Inflammatory macrophage treated with lipopolysaccharide for 1 hour (primary cell): Measurements from ENCODE around the gene MORN5.

Source experiments
- DNase-seq, 2 donors: peaks; one replicate each; pipeline ENCODE4 v3.0.0-alpha.2; 2020 to 2022

The MORN5 gene

DNA sequence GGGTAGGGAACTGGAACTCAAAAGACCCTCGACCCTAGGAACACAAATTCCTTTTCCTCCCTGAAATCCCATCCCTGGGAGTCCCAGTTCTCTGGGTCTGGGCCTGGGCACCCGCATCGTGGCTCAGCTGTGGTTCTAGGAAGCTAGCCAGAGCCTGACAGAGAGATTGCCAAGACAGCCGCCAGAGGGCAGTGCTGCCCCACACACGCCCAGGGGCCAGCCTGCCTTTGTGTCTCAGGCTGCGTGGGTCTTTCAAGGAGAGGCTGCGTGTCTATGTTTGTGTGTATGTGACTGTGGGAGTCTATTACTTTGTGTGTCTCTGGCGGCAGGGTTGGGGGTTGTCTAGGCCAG is 34.6 kb upstream of the MORN5 start:
- peak; percentile 57 to 89 for DNase-seq

GRCh38 chr9:122125509-122126330 is 34.0 kb upstream of the MORN5 start:
- DNase-seq = no peak

DNA sequence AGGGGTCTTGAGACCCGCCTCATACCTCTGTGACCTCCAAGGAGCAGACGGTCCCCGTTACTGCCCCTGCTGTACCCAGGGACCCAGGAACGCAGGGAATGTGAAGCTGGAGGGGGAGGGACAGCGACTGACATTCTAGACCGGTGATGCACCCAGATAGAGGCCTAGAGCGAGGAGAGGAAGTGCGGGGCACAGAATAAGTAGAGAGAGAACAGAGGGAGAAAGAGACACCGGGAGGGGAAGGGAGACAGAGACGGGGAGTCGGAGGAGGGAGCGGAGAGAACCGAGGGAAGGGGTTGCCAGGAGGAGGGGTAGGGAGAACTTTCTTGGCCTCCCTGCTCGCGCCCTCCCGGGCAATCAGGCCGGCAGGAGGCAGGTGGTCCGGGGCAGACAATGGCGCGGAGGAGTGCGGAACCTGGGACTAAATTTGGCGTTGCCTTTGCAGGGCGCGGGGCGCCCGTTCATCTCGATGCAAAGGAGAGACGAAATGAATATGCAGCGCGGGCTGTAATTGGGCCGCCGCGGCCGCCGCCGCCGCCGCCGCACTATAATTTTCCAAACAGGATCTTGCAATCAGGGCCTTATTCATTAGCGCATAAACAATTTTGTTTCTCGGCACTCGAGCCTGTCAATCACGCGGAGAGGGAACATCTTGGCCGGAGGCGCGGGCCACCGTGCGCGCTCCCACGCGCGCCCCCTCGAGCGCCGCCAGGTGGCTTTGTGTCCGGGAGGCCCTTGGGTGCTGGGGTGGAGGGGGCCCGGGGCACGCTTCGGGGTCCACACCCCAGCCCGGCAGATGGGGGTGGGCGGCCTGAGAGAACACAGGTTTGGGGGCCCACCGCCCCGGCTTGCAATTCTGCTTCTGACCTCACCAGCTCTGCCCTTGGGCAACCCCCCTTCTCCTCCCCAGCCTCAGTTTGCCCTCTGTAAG is 33.1 kb upstream of the MORN5 start:
- DNase-seq = no peak

DNA sequence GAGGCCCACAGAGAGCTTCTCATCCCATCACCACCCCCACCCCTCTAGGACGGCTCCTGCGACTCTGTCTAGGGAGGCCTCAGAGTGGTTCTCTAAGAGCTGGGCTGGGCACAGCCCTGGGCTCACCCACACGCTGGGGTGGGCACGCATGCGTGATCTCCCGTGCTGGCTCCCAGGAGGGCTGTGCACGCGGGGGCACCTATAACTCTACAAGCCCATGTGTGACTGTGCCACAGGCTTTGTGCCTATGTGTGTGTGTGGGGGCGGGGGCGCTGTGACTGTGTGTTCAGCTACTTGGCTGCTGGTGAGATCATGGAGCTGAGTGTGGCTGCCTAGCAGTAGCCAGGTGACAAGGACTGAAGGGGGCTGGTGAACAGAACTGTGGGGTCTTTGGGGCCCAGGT is 32.3 kb upstream of the MORN5 start:
- no peak for DNase-seq

DNA sequence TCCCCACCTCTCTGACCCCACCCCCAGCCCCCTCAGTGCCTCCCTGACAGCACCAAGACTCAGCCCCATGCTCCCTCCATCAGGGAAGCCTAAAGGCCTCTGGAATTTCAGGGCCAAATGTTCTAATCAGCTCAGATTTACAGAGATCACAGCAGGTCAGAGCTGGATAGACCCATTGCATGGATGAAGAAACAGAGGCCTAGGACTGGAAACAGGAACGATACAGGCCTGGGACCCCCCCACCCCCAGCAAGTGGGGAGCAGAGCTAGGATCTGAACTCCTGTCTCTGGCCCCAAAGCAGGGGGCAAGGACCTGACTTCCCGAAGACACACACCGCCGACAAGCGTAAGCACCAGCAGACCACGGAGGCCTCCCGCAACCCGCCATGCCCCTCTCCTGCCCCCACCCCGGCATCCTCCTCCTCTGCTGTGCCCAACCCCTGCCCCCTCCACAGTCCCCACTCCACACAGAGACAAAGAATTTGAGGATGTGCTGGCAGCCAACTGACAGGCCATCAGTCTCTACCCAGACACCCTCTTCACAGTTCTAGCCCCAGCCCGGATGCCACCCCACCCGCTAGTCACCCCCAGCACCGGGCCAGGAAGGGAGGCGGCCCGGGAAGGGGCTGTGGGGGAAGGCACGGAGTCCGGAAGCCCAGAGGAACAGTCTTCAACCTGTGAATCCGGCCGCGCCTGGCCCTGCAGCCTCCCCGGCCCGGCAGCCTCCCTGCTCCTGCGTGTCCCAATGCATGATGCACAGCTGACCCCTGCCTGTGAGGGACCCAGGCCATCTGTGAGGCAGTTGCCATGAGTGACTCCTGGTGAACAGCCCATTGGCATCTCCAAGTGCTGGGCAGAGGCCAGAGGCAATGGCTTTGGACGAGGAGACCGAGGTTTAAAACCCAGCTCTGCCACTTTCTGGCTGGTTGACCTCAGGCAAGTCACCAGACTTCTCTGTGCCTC is 31.4 kb upstream of the MORN5 start:
- no peak for DNase-seq

DNA sequence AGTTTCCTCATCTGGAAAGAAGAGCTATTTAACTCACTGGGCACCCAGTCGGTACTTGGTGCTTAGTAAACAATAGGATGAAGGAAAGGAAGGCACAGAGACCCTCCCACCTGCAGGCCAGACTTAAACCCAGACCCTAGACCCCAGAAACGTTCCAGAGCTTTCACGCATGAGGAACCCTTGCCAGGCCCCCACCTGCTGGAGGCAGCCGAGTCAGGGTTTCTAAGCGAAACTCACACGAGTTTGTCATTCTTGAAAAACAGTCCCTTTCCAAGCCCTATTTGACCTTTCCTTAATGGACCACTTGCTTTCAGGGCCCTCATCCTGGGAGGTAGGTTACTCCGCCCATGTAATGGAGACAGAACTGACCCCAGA is 30.8 kb upstream of the MORN5 start:
- DNase-seq = no peak

DNA sequence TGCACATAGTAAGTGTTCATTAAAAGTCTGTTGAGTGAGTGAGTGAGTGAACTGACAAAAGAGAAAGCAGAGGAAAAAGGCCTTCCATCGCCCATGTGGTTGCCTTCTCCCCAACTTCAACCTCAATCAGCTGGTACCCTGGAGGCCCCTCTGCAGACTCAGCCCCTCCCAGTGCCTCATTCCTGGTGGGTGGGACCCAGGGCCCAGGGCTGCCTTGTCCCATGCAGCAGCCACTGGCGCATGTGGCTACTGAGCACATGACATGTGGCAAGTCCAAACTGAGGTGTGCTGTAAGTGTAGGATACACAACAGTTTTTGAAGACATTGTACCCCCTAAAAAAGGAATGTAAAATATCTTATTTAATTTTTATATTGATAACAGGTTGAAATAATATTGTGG is 29.7 kb upstream of the MORN5 start:
- DNase-seq = no peak

DNA sequence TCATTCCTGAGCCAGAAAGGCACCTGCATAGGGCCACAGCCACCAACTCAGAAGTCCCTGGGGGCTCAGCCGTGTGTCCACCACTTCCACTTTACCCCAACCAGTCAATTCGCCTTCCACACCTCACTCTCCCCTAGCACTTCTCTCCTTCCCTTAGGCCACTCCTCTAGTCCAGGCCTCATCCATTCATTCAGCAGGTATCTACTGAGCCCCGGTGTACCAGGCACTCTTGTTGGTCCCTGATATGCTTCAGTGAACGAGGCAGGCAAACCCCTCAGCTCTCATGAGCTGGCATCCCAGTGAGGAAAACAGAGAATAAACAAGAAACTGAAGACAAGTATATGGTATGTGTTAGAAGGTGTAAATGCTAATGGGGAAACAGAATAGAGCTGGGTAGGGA is 28.9 kb upstream of the MORN5 start:
- no peak for DNase-seq

DNA sequence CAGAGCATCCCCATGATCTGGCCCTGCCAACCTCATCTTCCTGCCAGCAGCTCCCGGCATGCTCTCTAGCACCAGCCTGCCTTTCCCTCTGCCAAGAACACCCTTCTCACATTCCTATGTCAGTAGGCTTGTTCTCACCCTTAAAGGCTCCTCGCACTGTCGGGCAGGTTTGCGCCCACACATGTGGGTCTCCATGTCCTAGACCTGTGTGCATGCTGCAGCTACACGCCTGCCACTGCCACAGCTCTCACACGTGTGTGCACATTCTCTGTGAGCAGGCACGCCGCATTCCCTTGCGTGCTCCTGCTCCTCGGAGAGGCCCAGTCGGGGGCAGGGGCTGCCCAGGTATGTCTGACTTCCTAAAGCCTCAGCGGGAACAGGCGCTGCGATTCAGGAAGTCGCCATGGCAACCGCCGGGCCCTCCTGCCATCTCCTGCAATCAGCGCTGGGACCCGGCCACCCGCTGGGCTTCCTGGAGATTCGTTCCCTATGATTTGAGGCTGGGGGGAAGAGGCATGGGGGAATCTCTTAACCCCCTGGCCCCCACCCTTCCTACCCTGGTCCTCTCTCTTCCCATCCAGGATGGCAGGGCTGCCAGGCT is 28.2 kb upstream of the MORN5 start:
- no peak for DNase-seq

- no peak for DNase-seq
Measured at GRCh38 chr9:122132539-122132938, 27.2 kb upstream of the MORN5 start.

DNA sequence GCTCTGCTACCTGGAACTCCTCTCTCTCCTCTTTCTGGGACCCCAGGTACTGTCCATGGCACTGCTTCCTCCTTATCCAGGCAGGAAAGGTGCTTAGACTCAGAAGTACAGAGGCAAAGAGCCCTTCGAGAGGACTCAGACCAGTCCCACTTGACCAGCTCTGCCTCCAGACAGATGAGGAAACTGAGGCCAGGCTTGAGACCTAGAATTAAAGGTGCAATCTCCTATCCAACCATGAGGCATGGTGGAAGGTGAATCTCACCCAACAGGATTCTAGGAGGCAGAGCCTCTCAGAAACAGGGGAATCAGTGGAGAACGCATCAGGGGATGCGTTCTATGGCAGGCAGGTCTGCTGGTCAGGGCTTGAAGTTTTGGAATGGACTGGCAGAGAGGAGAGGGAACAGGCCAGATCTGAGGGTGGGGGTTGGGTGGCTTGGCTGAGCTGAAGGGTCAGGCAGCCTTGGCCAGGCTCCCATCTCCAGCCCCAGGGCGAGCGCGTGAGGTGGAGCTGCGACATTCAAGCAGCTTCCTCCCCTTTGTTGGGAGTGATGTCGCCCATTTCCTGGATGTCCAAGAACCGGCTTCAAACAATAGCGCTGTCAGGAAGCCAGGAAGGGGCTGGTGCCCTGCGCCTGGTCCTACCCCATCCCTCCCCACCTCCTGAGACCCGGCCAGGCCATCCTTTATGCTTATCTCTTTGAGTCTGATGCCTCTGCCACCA is 26.3 kb upstream of the MORN5 start:
- DNase-seq = no peak

GRCh38 chr9:122133984-122134535 is 25.6 kb upstream of the MORN5 start:
- DNase-seq = no peak

- no peak for DNase-seq
Measured at GRCh38 chr9:122134822-122135528, 24.7 kb upstream of the MORN5 start.

DNA sequence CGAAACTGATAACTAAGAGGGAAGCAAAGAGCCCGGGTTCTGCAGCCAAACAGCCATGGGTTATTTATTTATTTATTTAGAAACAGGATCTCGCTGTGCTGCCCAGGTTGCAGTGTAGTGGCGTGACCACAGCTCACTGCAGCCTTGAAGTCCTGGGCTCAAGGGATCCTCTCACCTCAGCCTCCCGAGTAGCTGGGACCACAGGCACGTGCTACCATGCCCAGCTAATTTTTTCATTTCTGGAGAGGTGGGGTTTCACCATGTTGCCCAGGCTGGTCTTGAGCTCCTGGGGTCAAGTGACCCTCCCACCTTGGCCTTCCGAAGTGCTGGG is 24.2 kb upstream of the MORN5 start:
- DNase-seq = no peak

- DNase-seq = no peak
Measured at GRCh38 chr9:122138560-122139268, 21.0 kb upstream of the MORN5 start.

- no peak for DNase-seq
Measured at GRCh38 chr9:122140368-122141193, 19.1 kb upstream of the MORN5 start.

DNA sequence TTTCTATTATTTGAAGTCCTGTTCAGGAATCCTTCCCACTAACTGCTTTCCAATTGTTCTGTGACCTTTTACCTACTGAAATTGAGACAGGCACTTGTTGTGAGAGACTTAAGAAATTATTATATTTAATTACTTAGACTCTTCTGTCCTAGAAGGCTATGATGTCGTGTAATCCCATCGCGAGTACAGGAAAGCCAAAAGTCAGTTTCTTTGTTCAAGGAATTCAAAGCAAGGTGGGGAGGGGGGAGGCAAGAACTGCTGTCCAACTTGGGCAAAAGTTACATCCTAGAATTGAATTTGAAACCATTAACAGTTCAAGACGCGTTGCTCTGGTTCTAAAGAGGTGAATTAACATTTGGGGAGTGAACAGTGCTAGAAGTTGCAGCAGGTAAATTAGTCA is 18.0 kb upstream of the MORN5 start:
- DNase-seq = no peak

GRCh38 chr9:122143296-122143695 is 16.4 kb upstream of the MORN5 start:
- no peak for DNase-seq

- no peak for DNase-seq
Measured at GRCh38 chr9:122143876-122144405, 15.8 kb upstream of the MORN5 start.
